SW 1271 (cell line): ENCODE data around the gene CES1.
"Not testable (repeated sequence)": the region's sequence is repeated elsewhere in the genome, so short reads cannot be mapped to it uniquely, and the experiment has no call there.

Experiments used
- DNase-seq, 2 experiments: peaks; one replicate each; lab custom pipeline; 2025; lab: John Stamatoyannopoulos, UW

CES1 gene

GRCh38 chr16:55790240-55790639, 42.7 kb downstream of the CES1 start:
- DNase-seq = not testable (repeated sequence)

GRCh38 chr16:55782793-55783091, 50.2 kb downstream of the CES1 start:
- not testable (repeated sequence) for DNase-seq

GRCh38 chr16:55782091-55782792, 50.7 kb downstream of the CES1 start:
- DNase-seq = not testable (repeated sequence)

GRCh38 chr16:55781456-55781855, 51.4 kb downstream of the CES1 start:
- DNase-seq = not testable (repeated sequence)

GRCh38 chr16:55780095-55780407, 52.8 kb downstream of the CES1 start:
- DNase-seq = not testable (repeated sequence)

- DNase-seq = no peak
Observed at GRCh38 chr16:55779402-55780094, 53.3 kb downstream of the CES1 start.

GRCh38 chr16:55778757-55779156, 54.1 kb downstream of the CES1 start:
- DNase-seq = no peak

- no peak for DNase-seq
Observed at GRCh38 chr16:55775857-55776256, 57.0 kb downstream of the CES1 start.

- no peak for DNase-seq
Observed at GRCh38 chr16:55773859-55774549, 58.9 kb downstream of the CES1 start.

GRCh38 chr16:55765161-55765560, 67.7 kb downstream of the CES1 start:
- DNase-seq = no peak

- no peak for DNase-seq
Observed at GRCh38 chr16:55760310-55761001, 72.4 kb downstream of the CES1 start.

- not testable (repeated sequence) for DNase-seq
Observed at GRCh38 chr16:55759965-55760309, 73.0 kb downstream of the CES1 start.

GRCh38 chr16:55757595-55758527, 75.0 kb downstream of the CES1 start:
- DNase-seq = not testable (repeated sequence)

GRCh38 chr16:55756963-55757362, 75.9 kb downstream of the CES1 start:
- no peak for DNase-seq

- DNase-seq = no peak
Observed at GRCh38 chr16:55754056-55754455, 78.8 kb downstream of the CES1 start.

GRCh38 chr16:55753145-55753631, 79.7 kb downstream of the CES1 start:
- DNase-seq = peak in 1 of 2 experiments; percentile 37
